ENCODE results near the gene ANO2.

DNA sequence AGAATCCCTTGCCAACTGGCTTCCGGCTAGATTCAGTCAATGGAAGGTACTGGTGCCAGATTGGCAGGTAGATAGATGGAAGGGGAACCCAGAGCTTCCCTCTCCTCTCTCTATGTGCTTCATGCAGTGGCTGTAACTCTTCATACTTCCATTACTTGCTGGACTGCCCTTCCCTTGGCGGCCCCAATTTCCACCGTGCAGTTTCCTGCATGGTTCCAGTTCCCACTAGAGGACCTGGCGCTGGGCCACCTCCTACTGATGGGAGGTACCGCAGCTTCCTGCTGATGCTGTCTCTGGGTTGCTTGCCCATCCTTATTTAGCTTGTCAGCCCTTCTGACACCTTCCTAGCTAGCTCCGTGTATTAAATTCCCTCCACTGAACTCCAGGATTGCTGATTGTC is 226.4 kb downstream of the ANO2 start:
- TF ChIP-seq POLR2A (IDR thresholded peaks at IDR 0.05; ENCODE audit: low read depth), result no peak
- TF ChIP-seq, protein P1, sequence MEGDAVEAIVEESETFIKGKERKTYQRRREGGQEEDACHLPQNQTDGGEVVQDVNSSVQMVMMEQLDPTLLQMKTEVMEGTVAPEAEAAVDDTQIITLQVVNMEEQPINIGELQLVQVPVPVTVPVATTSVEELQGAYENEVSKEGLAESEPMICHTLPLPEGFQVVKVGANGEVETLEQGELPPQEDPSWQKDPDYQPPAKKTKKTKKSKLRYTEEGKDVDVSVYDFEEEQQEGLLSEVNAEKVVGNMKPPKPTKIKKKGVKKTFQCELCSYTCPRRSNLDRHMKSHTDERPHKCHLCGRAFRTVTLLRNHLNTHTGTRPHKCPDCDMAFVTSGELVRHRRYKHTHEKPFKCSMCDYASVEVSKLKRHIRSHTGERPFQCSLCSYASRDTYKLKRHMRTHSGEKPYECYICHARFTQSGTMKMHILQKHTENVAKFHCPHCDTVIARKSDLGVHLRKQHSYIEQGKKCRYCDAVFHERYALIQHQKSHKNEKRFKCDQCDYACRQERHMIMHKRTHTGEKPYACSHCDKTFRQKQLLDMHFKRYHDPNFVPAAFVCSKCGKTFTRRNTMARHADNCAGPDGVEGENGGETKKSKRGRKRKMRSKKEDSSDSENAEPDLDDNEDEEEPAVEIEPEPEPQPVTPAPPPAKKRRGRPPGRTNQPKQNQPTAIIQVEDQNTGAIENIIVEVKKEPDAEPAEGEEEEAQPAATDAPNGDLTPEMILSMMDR (IDR thresholded peaks at IDR 0.05), result no peak
